Stimulated activated CD8-positive, alpha-beta memory T cell treated with anti-CD3 and anti-CD28 coated beads, Interleukin-15, amount 100 ng/mL, for 1 hour (primary cell): ENCODE data around the gene THSD4.
"Not testable (repeated sequence)": the region's sequence is repeated elsewhere in the genome, so short reads cannot be mapped to it uniquely, and the experiment has no call there.

Source experiments
- DNase-seq: peaks from one replicate; pipeline ENCODE4 v3.0.0-alpha.2; 2020; ENCODE audit warnings: low read depth

Gene THSD4

GRCh38 chr15:71121442-71121841, 6.2 kb downstream of the THSD4 start:
- no peak for DNase-seq

DNA sequence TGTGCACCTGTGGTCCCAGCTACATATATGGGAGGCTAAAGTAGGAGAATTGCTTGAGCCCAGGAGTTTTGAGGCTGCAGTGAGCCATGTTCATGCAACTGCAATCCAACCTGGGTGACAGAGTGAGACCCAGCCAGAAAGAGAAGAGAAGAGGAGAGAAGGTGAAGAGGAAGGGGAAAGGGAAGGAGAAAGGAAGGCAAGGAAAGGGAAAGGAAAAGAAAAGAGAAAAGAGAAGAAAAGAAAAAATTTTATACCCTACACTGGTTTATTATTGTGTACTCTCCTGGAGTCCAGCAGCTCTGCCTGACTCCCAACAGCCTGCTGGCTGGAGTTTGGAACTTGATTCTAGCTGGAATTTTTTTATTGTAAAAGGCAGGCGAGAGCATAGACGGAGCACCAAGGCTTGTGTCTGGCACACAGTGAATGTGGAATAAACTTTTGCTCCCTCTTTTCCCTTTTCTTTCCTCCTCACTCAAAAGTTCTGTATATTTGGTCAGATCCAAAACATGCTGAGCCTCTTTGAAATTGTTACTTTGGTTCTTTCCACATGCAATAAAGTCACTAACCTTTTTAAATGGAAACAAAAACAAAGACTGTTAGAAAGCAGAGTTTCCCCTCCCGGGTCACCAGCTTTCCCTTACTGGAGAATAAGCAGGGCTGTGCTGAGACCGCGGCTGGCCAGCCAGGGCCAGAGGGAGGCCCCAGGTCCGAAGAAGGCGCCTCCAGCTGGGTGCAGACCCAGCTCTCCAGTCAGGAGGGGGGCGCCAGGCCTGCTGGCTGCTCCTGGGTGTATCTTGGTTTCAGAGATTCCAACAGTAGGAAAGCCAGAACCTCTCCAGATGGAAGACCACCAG, 9.9 kb downstream of the THSD4 start:
- DNase-seq, result no peak

GRCh38 chr15:71125831-71126450, 10.7 kb downstream of the THSD4 start:
- DNase-seq, result no peak

DNA sequence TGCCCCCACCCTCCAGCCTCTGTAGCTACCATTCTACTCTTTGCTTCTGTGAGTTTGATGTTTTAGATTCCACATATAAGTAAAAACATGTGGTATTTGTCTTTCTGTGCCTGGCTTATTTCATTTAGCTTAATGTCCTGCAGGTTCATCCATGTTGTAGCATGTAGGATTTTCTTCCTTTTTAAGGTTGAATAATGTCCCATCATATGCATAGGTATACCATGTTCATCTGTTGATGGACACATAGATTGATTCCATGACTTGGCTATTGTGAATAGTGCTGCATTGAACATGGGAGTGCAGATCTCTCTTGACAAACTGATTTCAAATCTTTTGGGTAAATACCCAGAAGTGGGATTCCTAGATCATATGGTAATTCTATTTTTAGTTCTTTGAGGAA, 11.8 kb downstream of the THSD4 start:
- DNase-seq, result no peak

GRCh38 chr15:71128159-71128558, 12.9 kb downstream of the THSD4 start:
- not testable (repeated sequence) for DNase-seq

GRCh38 chr15:71128939-71129562, 13.8 kb downstream of the THSD4 start:
- no peak for DNase-seq

GRCh38 chr15:71129669-71130068, 14.4 kb downstream of the THSD4 start:
- DNase-seq, result no peak

- DNase-seq, result no peak
Observed at GRCh38 chr15:71131601-71132362, 16.5 kb downstream of the THSD4 start.

DNA sequence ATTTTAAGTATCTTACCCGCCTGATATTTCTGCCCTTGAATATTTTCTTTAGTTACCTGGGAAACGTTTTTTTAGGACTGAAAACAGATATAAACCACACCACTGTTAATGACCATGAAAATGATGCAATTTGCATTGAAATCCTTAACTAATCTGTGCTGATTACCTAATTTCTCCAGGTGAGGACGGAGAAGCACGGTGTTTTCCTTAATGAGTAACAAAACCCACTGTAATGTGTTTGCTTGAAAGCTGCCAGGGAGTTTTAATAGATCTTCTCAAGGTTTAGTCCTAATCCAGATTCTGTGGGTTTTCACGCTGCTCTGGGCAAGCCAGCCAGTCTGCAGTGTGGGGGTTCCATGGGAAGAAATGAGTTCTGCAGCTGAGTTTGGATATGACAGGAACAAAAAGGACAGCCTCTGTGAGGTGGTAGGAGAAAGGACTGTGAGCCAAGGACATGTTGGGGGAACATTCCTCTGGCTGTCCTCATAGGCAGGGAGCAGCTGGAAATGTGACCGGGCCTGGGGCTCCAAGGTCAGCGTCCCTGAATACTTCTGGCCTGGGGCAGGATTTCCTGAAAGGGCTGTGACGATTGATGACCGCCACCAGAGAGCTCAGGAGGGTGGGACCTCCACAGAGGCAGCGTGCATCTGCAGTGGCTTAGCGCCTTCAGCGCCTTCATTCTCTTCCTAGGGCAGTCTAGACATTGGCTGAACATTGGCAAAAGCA, 18.6 kb downstream of the THSD4 start:
- no peak for DNase-seq

- DNase-seq, result no peak
Observed at GRCh38 chr15:71136159-71136783, 21.0 kb downstream of the THSD4 start.

- no peak for DNase-seq
Observed at GRCh38 chr15:71136793-71137518, 21.7 kb downstream of the THSD4 start.

GRCh38 chr15:71138473-71138872, 23.2 kb downstream of the THSD4 start:
- DNase-seq, result no peak

- no peak for DNase-seq
Observed at GRCh38 chr15:71139241-71139640, 24.0 kb downstream of the THSD4 start.

DNA sequence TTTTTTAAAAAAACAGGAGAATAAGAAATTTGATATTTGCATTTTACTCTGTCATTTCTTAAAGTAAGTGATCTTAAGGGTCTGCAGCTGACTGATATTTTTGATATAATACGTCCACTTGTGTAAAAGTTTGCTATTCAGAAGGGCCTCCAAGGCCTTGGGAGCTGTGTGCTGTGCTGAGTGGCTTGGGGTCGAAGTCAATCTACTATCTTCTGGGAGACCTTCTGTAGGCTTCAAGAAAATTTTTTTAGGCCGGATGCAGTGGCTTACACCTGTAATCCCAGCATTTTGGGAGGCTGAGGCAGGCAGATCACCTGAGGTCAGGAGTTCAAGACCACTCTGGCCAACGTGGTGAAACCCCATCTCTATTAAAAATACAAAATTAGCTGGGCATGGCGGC, 26.3 kb downstream of the THSD4 start:
- no peak for DNase-seq

DNA sequence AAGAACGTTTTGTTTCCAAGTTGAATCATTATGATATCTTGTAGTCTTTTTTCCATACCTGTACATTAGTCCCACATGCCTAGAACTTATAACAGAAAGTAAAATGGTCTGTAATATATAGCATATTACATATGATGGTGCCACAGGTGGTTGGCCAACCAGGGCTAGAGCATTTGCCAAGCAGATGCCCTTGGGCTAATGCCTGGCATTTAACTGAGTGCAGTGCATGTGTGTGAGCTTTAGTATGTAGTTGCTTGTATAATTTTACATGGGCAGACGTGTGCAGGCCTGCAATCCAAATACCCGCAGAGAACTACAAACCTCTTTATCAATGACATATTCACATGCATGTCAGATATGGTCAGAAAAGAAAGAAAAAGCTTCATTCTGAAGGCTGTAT, 27.5 kb downstream of the THSD4 start:
- no peak for DNase-seq

DNA sequence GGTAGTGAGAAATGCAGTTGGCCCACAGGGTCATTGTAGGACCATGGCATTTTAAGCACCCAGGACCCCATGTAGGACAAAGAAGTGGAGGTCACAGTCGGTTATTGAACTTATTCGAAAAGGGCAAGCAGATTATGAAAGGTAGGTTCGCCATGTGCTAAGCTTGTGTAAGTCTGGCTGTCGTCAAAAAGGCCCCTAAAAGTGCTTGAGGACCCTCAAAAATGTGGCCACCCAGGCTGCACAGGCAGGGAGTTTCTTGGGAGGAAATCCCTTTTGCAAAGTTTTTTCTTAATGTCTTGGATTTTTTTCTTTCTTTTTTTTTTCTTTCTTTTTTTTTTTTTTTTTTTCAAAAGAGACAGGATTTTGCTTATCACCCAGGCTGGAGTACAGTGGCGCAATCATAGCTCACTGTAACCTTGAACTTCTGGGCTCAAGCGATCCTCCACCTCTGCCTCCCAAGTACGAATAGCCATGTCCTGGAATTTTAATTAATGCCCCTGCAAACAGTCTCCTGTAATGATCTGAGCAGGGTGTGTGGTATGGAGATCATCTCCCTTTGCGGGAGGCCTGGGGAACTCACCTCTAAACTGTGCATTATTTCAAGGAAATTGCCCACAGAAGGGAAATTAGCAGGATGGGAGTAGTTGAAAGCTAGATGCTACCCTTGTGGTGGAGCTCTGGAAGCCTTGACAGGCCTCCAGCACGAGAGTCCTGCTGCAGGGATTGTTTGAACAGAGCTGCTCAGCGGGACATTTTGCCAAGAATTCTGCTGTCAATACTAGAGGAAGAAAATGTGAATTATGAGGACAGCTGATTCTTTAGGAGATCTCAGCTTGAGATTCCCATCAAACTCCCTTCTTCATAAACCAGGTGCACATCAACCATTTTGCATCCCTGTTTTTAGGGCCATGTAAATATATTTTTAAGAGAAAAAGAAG, 28.4 kb downstream of the THSD4 start:
- DNase-seq, result no peak

DNA sequence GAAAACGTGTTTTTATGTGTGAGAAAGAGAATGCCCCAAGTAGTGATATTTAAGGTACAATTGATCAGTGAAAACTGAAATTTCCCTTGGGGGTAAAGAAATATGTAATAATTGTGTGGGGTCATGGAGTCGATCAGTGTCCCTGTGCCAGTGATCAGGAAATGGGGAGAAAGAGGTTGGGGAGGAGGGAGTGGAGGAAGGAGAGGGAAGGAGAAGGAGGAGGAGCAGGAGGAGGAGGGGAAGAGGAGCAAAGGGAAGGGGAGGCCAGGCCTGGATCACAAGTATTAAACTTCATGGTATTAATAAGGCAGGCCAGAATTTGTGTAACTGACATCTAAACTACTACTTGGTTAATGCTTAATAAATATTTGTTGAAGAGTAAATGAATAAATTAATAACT, 30.4 kb downstream of the THSD4 start:
- DNase-seq, result no peak

DNA sequence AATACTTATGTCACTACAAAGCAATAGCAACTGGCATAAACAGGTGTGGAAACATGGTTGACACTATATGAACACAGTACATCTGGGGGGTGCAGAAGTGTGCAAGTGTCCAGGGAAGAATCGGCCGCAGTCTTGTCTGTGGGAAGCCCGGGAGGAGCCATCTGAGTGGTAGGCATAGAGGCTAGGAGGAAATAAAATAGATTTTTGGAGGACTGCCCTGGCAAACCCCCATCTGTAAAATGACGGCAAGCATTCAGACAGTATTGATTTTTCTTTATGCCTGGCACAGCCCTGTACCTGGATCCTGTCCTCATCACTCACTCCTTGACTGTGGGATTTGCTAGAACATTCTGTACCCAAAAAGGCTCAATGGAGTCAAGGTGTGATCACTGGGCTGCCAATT, 31.3 kb downstream of the THSD4 start:
- DNase-seq, result no peak

DNA sequence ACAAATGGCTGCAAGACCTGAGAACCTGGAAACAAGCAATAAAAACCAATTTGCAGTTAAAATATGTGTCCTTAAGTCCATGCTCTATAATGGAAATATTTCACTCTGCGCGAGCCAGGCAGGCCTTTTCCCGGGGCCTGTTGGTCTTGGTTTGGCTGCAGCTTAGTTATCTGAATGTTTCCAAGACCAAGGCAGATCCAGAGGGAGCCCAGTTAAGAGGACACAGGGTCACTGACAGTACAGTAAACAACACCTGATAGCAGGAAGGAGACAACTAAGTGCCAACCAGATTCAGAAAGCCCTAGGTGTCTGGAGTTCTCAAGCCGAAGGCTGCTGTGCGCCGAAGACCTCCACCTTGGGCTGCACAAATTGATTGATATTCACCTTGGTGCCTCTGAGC, 32.8 kb downstream of the THSD4 start:
- DNase-seq, result no peak
